Activated CD8-positive, alpha-beta memory T cell treated with anti-CD3 and anti-CD28 coated beads, Interleukin-2, amount 50 U/mL, for 48 hours (primary cell): Measurements from ENCODE around the gene KLHL29.
"Not testable (repeated sequence)": the region's sequence is repeated elsewhere in the genome, so short reads cannot be mapped to it uniquely, and the experiment has no call there.

Experiments
- DNase-seq: peaks from one replicate; pipeline ENCODE4 v3.0.0-alpha.2; 2020

Gene KLHL29

DNA sequence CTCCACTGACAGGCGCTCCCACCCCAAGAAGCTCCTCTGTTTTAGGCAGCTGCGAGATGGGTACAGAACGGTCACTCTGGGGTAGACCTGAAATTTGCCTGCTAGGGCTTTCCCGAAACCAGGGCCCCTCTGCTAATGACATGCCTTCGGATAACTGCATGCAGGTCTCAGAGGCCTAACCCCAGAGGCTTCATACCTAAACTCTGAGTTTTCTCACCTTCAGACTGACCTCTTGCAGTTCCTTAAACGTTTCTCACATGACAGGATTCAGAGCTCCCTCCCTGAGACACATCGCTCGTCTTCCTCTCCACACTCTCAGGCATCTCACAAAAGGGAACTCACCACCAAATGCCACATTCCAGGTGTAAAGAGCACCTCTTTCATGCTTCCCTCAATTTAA, 11.3 kb upstream of the KLHL29 start:
- DNase-seq: no peak

DNA sequence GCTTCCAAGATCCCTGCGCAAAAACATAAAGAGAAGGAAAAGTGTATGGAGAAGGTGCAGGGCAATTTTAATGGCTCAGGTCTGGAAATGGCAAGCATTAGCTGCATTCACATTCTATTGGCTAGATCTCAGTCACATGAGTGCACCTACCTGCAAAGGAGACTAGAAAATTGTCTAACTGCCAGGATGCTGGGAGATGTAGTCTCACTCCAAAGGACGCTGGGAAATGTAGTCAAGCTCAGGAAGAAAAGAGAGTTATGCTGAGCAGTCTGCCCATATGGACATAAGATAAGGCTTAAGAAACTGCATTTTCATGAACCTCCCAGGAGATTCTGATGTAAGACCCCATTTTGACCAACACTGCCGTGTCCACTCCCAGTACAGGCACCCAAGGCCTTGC, 9.5 kb upstream of the KLHL29 start:
- DNase-seq: no peak

DNA sequence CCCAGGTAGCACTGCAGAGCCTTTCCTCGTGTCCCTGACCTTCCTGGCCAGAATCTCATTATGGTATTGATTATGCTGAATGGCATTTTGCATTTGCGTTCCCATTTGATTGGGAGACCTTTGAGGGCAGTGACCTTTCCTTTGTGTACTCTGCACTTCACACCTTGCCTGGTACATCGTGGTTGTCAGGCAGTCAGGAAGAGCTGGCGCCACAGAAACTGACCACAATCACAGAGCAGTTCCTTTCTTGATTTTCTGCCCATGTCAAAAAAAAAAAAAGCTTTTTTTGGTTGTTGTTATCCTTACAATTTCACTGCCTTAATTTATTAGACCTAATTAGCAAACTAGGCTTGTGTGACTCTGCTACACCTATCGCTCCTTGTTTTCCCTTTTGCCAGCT, 8.9 kb upstream of the KLHL29 start:
- DNase-seq: no peak

DNA sequence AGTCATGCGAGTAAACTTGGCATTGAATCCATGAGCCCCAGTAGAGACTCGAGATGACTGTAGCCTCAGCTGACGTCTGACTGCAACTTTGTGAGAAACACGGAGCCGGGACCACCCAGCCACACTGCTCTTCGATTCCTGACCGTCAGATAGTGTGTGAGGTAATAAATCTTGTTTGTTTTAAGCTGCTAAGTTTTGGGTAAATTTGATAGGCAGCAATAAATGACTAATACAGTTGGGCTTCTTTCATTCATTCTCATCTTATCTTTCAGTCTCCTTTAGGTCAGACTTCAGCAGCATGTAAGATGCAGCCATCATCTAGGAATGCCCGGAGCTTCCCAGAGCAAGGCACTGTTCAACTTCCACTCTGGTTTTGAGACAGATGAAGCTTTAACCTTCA, 8.0 kb upstream of the KLHL29 start:
- no peak for DNase-seq

DNA sequence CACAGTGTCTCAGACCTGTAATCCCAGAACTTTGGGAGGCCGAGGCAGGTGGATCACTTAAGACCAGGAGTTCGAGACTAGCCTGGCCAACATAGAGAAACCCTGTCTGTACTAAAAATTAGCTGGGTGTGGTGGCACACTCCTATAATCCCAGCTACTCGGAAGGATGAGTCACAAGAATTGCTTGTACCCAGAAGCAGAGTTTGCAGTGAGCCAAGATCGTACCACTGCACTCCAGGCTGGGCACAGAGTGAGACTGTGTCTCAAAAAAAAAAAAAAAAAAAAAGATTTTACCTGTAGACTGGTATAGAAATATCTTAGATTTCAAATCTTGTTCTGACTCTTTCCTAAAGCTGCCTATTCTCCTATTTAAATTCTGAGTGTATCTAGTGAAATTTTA, 7.2 kb upstream of the KLHL29 start:
- DNase-seq: no peak

DNA sequence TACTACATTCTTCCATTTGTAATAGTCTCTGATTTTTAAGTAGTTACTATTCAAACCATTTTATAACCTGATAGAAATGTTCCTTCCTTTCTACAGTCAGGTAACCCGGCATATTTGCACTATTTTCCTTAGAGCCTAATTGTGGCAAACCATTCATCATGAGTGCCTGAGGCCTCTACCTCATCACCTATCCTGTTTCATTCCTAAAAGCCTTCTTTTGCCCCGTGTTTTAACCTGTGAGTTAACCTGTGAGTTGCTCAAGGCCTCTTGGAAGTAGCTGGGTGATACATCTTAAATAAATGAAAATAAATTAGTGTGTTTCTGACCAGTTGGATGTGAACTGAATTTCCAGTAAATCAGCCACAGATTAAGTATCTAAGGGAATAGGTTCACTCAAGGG, 6.5 kb upstream of the KLHL29 start:
- DNase-seq: no peak

DNA sequence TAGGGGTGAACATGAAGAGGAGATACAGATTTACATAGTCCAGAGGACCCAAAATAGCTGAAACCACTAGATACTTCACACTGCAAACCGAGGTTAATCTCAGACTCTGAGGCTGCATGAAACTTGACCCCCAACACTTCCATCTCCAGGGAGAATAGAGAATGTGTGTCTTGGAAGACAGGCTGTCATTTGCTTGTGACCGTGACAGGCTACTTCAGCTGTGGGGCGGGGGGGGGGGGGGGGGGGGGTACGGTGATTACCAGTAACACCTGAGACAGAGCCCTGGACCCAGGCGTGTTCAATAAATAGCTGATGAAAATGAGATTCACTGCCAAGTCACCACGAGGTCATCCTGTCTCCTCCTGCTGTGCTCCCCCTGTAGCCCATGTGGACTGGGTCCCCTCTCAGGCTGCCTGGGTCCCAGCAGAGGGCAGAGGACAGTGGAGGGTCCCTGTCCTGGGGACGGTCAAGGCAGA, 5.7 kb upstream of the KLHL29 start:
- no peak for DNase-seq

DNA sequence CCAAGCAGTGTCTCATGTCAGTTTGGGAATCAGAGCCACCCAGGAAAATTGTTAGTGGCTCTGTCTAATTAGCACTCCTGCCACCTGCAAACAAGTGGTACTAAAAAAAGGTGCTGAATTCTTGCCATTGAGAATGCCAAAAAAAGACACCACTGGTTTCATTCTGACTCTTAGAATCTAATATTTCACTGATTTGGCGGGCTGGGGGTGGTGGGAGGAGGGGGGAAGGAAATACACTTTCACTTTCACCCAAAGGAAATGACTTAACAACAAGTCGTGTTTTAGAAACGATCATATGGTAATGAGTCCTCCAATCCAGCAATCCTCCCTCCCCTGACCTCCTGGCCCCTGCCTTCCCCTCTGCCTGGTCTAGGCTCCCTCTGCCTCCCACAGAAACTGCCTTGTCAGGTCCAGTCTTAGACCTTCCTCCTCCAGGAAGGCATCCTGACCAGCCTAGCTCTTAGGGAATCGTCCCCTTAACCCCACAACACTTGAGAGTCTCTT, 4.4 kb upstream of the KLHL29 start:
- DNase-seq: no peak

DNA sequence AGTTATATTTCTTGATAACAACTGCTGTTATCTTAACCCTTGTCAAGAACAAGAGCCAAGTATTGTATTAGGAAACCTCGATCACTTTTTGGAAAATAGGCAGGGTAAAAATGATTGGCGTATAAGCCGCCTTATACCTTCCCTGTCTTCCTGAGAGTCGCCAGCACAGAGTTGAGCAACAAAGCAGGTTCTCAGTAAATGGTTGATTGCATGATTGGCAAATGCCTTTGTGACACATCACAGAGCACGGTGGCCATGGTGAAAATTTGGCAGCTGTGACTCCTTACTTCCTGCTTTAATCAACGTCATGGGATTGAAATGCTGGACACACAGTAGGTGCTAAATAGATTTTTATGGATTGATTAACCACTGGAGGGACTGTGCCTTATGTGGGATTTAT, 3.9 kb upstream of the KLHL29 start:
- DNase-seq: no peak

DNA sequence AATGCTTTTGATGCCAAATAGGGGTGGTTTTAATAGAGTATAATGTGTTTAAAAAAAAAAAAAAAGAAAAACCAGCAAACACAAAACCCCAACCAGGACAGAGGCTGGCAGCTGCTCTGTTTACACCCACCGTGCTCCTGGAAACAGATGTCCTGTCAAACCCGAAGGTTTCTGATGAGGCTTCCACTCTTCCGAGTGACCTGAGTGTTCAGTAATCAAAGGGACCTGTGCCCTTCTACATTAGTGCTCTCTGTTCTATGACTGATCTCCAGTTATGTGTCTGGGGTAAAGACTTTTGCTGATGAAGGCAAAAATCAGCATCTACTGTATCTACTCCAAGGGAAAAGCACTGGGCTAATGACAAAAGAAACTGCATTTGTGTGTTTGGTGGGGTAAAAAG, 3.5 kb upstream of the KLHL29 start:
- no peak for DNase-seq

DNA sequence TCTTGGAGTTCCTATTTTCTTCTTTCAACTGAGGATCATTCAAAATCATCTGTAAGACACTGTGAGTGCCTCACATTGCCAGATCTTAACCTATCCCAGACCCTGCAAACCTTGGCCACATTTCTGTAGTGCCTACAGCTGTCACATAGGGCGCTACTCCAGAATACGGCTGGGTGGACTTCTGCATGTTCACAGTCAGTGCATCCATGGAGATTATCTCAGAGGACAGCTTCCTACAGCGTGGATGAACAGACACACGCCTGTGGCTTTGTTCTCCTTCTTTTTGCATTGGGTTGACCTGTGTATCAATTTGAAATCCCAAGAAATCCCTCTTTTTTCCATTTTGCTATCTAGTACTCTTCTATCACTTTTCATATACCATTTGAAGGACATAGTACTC, 1.9 kb upstream of the KLHL29 start:
- DNase-seq: no peak

DNA sequence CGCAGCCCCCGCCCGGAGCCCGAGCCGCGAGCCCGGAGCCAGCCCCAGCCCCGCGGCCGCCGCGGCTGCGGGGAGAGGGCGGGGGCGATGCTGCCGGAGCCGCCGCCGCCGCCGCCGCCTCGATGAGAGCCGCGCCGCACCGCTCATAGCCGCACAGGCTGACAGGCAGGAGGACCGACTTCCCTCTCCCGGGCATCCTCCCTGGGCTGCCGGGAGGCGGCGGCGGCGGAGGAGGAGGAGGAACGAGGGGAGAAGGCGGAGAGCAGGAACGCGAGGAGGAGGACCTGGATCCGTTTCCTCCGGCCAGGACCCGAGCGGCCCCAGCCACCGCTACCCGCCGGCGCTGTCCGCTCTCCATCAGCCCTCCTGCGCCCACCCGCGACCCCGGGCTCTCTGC, 370 bp downstream of the KLHL29 start:
- peak; percentile 62 for DNase-seq

DNA sequence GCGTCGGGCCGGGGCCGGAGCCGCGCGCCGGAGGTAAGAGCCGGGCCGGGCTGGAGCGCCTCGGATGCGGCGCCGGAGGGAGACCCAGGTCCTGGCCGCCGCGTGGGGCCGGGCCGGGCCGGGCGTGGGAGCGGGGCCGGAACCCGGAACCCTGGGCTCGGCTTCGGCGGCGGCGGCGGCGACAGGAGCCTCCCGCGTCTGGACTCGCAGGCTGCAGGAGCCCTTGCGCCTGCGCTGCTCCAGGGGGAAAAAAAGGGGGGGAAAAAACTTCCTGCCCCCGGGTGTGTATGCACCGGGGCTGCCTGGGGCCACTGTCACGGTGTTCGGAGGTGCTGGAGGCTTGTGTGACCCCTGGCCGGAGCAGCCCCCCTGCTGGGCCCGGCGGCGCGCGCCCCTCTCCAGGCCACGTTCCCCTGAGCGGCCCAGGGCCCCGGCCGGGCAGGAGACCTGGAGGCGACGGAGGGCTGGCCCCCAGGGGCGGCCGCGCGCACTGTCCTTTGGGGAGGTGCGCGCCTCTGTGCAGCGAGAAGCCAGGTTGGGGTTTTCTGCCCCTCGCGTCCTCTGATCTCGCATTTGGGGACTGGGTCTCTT, 864 bp downstream of the KLHL29 start:
- DNase-seq: no peak

DNA sequence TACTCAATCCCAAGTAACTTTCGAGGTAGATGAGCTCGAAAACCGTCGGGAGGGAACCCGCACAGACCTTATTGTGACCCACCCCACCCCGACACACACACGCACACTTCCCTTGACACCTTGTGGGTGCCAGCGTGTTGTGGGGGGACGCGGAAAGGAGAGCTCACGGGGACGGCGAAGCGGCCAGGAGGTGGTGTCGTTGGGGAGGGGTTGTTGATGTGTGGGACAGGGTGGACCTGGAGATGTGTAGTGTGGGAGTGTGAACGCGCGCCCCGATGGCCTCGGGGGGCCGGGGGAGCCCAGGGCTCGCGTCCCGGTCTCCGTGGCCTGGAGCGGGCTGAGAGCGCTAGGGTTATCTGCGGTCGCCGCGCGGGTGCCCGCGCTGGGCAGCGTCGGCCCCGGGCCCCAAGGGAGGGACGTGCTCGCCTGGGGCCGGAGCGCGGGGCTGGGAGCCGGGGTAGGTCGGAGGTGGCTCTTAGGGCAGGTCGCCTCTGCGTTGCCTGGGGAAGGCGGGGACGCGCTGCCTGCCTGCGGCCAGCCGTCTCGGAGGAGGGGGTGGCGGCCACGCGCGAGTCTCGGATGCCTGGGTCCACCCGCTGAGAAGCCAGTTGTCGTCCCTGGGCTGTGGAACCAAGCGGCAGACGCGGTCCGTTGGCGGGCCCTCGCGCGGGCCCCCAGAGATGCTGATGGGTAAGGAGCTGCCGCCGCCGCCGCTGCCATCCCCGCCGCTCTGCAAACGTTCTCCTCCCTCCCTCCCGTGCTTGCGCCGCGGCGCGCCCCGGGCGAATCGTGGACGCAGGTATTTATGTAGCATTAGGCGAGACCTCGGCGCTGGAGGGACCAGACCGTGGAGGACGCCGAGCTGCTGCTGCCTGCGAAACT, 1.6 kb downstream of the KLHL29 start:
- peak; percentile 60 for DNase-seq

DNA sequence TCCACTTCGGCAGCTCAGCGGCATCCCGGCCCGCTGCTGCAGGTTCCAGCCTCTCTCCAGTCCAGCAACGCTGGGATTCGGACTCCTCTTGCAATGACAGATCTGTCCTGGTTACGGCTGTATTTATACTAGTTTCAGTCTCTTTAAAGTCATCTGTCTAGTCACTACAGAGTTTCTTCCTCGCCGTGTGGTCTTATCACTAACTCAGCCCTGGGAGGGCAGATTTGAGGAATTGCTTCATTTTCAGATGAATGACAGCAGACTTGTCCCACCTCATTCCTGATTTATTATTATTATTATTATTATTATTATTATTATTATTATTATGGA, 2.2 kb downstream of the KLHL29 start:
- DNase-seq: no peak

DNA sequence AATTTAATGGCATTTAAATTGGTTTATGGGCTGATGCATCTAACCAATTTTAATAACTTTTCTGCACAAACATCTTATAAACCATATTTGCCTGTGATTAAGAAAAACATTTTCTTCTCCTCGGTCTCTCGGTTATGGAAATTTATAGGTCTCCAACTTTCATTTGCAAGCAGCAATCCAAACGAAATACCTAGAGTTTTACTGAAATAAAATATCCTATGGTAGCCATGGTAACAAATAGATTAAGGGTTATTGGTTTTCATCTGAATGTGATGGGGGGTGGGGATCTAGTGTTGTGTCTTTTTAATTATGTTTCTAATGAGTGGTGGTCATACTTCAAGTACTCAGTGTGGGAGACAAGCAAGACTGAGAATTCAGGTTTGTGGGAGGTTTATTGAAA, 2.9 kb downstream of the KLHL29 start:
- DNase-seq: no peak

DNA sequence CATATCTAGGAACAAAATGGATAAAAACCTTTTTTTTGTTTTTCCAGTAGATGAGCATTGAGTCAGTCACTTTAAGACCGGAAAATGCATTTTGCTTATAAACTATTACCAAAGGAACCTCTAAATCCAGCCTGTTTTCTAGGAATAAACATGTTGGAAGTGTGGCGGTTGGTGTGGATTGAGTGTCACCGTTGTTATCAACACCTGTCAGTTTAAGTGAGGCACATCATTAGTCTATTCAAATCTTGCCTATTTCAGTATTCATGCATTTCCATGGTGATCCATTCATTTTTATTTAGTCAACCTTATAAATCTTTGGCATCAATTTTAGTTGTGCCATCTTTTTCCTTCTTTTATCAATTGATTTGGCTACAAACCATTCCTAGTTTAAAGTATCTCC, 3.3 kb downstream of the KLHL29 start:
- DNase-seq: no peak

DNA sequence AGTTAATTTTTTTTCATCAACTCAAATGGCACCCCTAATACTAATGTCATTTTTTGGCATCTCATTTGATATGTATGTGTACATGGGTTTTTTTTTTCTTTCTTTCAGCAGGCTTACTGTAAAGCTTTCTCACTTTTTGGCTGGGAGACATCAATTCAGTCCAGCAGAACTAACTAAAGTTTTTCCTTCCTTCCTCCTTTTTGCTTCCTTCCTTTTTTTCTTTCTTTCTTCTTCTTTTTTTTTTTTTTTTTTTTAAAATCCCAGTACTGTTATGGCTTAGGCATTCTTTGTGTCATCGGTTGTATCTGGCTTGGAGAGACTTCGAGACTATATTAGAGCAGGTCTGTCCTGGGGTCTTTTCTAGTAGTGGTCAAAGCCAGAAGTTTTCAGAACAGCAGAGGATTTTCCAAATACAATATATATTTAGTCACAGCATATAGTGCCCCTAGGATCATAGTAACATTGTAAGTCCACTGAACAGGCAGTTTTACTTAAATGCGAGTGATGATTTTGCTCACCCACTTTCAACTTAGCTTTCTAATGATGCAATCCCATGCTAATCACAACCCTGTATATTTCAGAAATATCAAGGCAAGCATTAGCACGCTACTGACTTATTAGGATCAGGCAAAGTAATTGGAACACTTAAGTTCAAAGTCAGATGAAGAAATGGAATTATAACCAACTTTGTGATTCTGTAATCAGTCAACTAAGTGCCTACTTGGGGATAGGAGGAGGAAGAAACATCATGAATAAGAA, 4.0 kb downstream of the KLHL29 start:
- DNase-seq: no peak

DNA sequence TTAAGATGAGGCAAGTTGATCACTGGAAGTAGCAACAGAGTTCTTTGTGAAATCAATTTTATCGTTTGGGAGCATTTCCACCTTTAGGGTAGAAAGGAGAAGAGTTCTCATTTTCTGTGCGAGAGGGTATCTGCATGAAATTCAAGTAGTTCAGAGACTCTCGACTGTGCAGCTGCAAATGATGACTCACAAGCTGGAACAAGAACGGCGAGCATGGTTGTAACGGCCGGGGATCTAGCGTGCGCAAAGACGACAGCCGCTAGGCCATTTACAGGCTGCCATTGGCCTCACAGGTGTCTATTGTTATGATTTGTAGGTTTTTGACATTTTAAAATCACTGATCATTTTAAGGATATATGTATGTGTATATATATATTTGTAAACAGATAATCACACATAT, 5.2 kb downstream of the KLHL29 start:
- DNase-seq: no peak

DNA sequence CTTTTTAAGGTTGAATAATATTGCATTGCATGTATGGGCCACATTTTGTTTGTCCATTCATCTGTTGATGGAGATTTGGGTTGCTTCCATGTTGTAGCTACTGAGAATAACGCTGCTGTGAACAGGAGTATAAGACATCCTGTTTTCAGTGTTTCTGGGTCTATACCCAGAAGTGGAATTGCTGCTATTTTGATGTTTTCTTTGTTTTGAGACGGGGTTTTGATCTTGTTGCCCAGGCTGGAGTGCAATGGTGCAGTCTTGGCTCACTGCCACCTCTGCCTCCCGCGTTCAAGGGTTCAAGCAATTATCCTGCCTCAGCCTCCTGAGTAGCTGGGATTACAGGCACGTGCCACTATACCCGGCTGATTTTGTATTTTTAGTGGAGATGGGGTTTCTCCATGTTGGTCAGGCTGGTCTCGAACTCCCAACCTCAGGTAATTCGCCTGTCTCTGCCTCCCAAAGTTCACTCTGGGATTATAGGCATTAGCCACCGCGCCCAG, 6.3 kb downstream of the KLHL29 start:
- not testable (repeated sequence) for DNase-seq

DNA sequence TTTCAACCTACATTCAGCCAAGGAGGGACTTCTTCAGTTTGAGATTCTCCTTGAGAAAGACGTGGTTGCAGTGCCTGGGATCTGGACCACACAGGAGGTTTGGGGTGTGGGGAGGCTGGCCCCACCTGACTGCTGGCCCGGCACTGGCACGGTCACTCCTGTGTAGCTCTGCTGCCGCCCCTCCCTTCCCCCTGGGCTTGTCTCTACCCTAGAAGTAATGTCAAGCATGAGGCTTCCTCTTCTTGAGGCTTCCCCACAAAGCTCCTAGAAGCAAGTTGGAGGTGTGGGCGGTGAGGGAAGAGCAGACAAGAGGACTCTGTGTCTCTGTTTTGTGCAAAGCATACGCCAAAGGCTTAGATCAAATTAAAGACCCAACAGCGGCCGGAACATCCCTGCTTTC, 8.7 kb downstream of the KLHL29 start:
- peak; percentile 29 for DNase-seq

DNA sequence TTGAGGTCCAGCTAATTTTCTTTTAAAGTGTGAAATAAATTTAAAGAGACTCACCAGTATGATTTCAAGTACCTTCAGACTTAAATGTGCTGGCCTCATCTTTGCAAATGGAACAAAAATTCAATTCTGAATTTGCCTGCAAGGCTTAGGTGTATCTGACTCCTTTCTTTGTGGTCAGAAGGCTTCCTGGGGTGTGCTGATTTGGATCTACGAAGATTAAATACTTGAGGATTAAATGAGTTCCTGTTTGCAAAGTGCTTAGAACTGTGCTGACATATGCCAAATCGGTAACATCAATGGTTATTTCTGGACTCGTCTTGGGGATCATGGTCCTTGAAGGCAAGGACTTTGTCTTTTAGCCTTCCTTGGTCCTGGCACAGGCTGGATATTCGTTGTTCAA, 9.7 kb downstream of the KLHL29 start:
- DNase-seq: peak; percentile 12

DNA sequence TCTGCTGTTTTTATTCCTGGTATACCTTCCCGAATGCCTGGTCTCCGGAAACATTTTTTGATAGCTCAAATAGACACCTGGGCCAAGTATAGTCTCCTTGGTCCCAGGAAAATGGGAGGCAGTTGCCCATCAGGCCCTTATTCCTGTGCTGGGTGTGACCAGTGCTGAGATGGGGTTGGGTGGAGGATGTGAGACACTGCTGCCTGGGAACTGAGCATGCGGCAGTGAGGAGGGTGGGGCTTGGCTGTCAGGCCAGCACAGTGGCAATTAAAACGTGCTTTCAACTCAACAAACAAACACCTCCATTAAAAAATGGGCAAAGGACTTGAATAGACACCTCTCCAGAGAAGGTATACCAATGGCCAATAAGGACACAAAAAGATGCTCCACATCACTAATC, 12.5 kb downstream of the KLHL29 start:
- no peak for DNase-seq
